Activated T-helper 17 cell treated with anti-CD3 and anti-CD28 coated beads, Interleukin-2, amount 50 U/mL, for 72 hours (primary cell): ENCODE results near the gene NAMPT. TPM values are rescaled to one million over a fixed set of nuclear protein-coding genes. Genes with fewer than 3 reads are reported as not detected.

Source experiments
- ATAC-seq: fragments of 150-1000 bp; cut with Tn5 transposase; replicated peaks from 2 replicates; pipeline ENCODE4 v1.10.0; 2021; ENCODE audit warnings: mild to moderate bottlenecking, moderate library complexity
- H3K27ac Mint-ChIP-seq: one replicate; pipeline ENCODE4 v1.8.0; 2022; ENCODE audit warnings: mixed read lengths
- H3K27me3 Mint-ChIP-seq: one replicate; pipeline ENCODE4 v1.8.0; 2022; ENCODE audit warnings: mixed read lengths
- H3K36me3 Mint-ChIP-seq: one replicate; pipeline ENCODE4 v1.8.0; 2022; ENCODE audit warnings: low read depth, mild to moderate bottlenecking, mixed read lengths
- H3K4me1 Mint-ChIP-seq: one replicate; pipeline ENCODE4 v1.8.0; 2022; ENCODE audit warnings: mixed read lengths
- H3K4me3 Mint-ChIP-seq: one replicate; pipeline ENCODE4 v1.8.0; 2022; ENCODE audit warnings: mild to moderate bottlenecking, mixed read lengths
- H3K9me3 Mint-ChIP-seq: one replicate; pipeline ENCODE4 v1.8.0; 2022; ENCODE audit warnings: mixed read lengths
- total RNA-seq, 2 donors: library from RNA; stranded (reverse); gene quantifications; one replicate each; pipeline ENCODE4 v1.2.3, GENCODE V29; 2022

Gene NAMPT
- total RNA-seq, 2 donors from 2014 or later: 296 to 469 TPM

GRCh38 chr7:106287786-106288185, 3.0 kb upstream of the NAMPT start:
- no peak for ATAC-seq
- Mint-ChIP-seq H3K4me3 (peak overlapping the region; percentile 34), H3K27me3 (no peaks in the 10 kb centered on the region), H3K9me3 (no peaks in the 10 kb centered on the region), H3K4me1 (peaks cover 14% of the 10 kb centered on the region), H3K36me3 (peaks cover 27% of the 10 kb centered on the region), H3K27ac (peak overlapping the region; percentile 55)

GRCh38 chr7:106285855-106286492, 1.2 kb upstream of the NAMPT start:
- Mint-ChIP-seq H3K4me3 (peak overlapping the region; percentile 80), H3K27me3 (no peaks in the 10 kb centered on the region), H3K36me3 (peaks cover 45% of the 10 kb centered on the region), H3K27ac (peak overlapping the region; percentile 95), H3K4me1 (peaks cover 14% of the 10 kb centered on the region), H3K9me3 (no peaks in the 10 kb centered on the region)
- peak; percentile 35 for ATAC-seq

- H3K4me1 Mint-ChIP-seq: peaks cover 15% of the 10 kb centered on the region
- peak; percentile 84 for ATAC-seq
- H3K4me3 Mint-ChIP-seq: peak overlapping the region; percentile 80
- no peaks in the 10 kb centered on the region for H3K9me3 Mint-ChIP-seq
- H3K36me3 Mint-ChIP-seq: peaks cover 52% of the 10 kb centered on the region
- peak overlapping the region; percentile 95 for H3K27ac Mint-ChIP-seq
- no peaks in the 10 kb centered on the region for H3K27me3 Mint-ChIP-seq
Measured at GRCh38 chr7:106285051-106285854, 470 bp upstream of the NAMPT start.

- Mint-ChIP-seq H3K27me3 (no peaks in the 10 kb centered on the region), H3K4me3 (peak overlapping the region; percentile 95), H3K9me3 (no peaks in the 10 kb centered on the region), H3K27ac (peak overlapping the region; percentile 95), H3K4me1 (peaks cover 25% of the 10 kb centered on the region), H3K36me3 (peaks cover 64% of the 10 kb centered on the region)
- ATAC-seq: peak; percentile 8
Measured at GRCh38 chr7:106283831-106284713, 711 bp downstream of the NAMPT start.

- peak overlapping the region; percentile 95 for H3K4me3 Mint-ChIP-seq
- H3K27me3 Mint-ChIP-seq: no peaks in the 10 kb centered on the region
- H3K36me3 Mint-ChIP-seq: peaks cover 70% of the 10 kb centered on the region
- peak overlapping the region; percentile 85 for H3K27ac Mint-ChIP-seq
- H3K4me1 Mint-ChIP-seq: peaks cover 29% of the 10 kb centered on the region
- H3K9me3 Mint-ChIP-seq: no peaks in the 10 kb centered on the region
- ATAC-seq: no peak
Measured at GRCh38 chr7:106283501-106283830, 1.3 kb downstream of the NAMPT start.

GRCh38 chr7:106282852-106283251, 1.9 kb downstream of the NAMPT start:
- no peaks in the 10 kb centered on the region for H3K27me3 Mint-ChIP-seq
- H3K36me3 Mint-ChIP-seq: peaks cover 76% of the 10 kb centered on the region
- H3K4me3 Mint-ChIP-seq: peak overlapping the region; percentile 95
- H3K9me3 Mint-ChIP-seq: no peaks in the 10 kb centered on the region
- peaks cover 31% of the 10 kb centered on the region for H3K4me1 Mint-ChIP-seq
- ATAC-seq: no peak
- H3K27ac Mint-ChIP-seq: peak overlapping the region; percentile 85

GRCh38 chr7:106282390-106282789, 2.4 kb downstream of the NAMPT start:
- Mint-ChIP-seq H3K4me1 (peaks cover 33% of the 10 kb centered on the region), H3K36me3 (peaks cover 81% of the 10 kb centered on the region), H3K27ac (peak overlapping the region; percentile 85), H3K4me3 (peak overlapping the region; percentile 95), H3K9me3 (no peaks in the 10 kb centered on the region), H3K27me3 (no peaks in the 10 kb centered on the region)
- no peak for ATAC-seq

- Mint-ChIP-seq H3K4me1 (peaks cover 38% of the 10 kb centered on the region), H3K9me3 (no peaks in the 10 kb centered on the region), H3K4me3 (peak overlapping the region; percentile 95), H3K36me3 (peaks cover 87% of the 10 kb centered on the region), H3K27me3 (no peaks in the 10 kb centered on the region), H3K27ac (peak overlapping the region; percentile 85)
- no peak for ATAC-seq
Measured at GRCh38 chr7:106281585-106282318, 3.0 kb downstream of the NAMPT start.

- peaks cover 91% of the 10 kb centered on the region for H3K36me3 Mint-ChIP-seq
- no peak for ATAC-seq
- peak overlapping the region; percentile 85 for H3K27ac Mint-ChIP-seq
- no peaks in the 10 kb centered on the region for H3K27me3 Mint-ChIP-seq
- peaks cover 35% of the 10 kb centered on the region for H3K4me1 Mint-ChIP-seq
- H3K4me3 Mint-ChIP-seq: peak overlapping the region; percentile 95
- no peaks in the 10 kb centered on the region for H3K9me3 Mint-ChIP-seq
Measured at GRCh38 chr7:106281127-106281526, 3.7 kb downstream of the NAMPT start.

- H3K27ac Mint-ChIP-seq: peak overlapping the region; percentile 85
Measured at GRCh38 chr7:106279425-106280197, 5.2 kb downstream of the NAMPT start.

GRCh38 chr7:106278695-106279094, 6.1 kb downstream of the NAMPT start:
- no peaks in the 10 kb centered on the region for H3K9me3 Mint-ChIP-seq
- H3K4me3 Mint-ChIP-seq: peak overlapping the region; percentile 95
- no peak for ATAC-seq
- H3K4me1 Mint-ChIP-seq: peaks cover 28% of the 10 kb centered on the region
- H3K36me3 Mint-ChIP-seq: peaks cover 100% of the 10 kb centered on the region
- H3K27ac Mint-ChIP-seq: peak overlapping the region; percentile 59
- H3K27me3 Mint-ChIP-seq: no peaks in the 10 kb centered on the region

More at GRCh38 chr7:106279425-106280197, 5.2 kb downstream of the NAMPT start:
- no peaks in the 10 kb centered on the region for H3K9me3 Mint-ChIP-seq
- ATAC-seq: peak; percentile 83
- H3K36me3 Mint-ChIP-seq: peaks cover 98% of the 10 kb centered on the region
- peak overlapping the region; percentile 95 for H3K4me3 Mint-ChIP-seq
- H3K4me1 Mint-ChIP-seq: peaks cover 28% of the 10 kb centered on the region
- no peaks in the 10 kb centered on the region for H3K27me3 Mint-ChIP-seq

GRCh38 chr7:106277976-106278375, 6.8 kb downstream of the NAMPT start:
- H3K27ac Mint-ChIP-seq: peak overlapping the region; percentile 59
- peaks cover 100% of the 10 kb centered on the region for H3K36me3 Mint-ChIP-seq
- no peak for ATAC-seq
- no peaks in the 10 kb centered on the region for H3K9me3 Mint-ChIP-seq
- H3K27me3 Mint-ChIP-seq: no peaks in the 10 kb centered on the region
- H3K4me1 Mint-ChIP-seq: peaks cover 29% of the 10 kb centered on the region
- peak overlapping the region; percentile 95 for H3K4me3 Mint-ChIP-seq

- Mint-ChIP-seq H3K9me3 (no peaks in the 10 kb centered on the region), H3K4me3 (peak overlapping the region; percentile 95), H3K36me3 (peaks cover 100% of the 10 kb centered on the region), H3K27me3 (no peaks in the 10 kb centered on the region), H3K4me1 (peaks cover 31% of the 10 kb centered on the region), H3K27ac (no peak overlapping the region)
- no peak for ATAC-seq
Measured at GRCh38 chr7:106276513-106276912, 8.3 kb downstream of the NAMPT start.
